Erythroblast (primary cell): ENCODE measurements around the gene HOXB4.

Experiments
- DNase-seq, 2 experiments: peaks; one replicate each; lab custom pipeline; 2025; lab: John Stamatoyannopoulos, UW
- GATA1 ChIP-seq: IDR thresholded peaks from 2 replicates; pipeline ENCODE4 v1.6.1; 2011; ENCODE audit warnings: low read depth, mild to moderate bottlenecking, control low read depth, low read length, moderate library complexity
- POLR2A ChIP-seq: IDR thresholded peaks from 2 replicates; pipeline ENCODE4 v1.6.1; 2011; ENCODE audit warnings: mild to moderate bottlenecking, low read length

HOXB4 gene

GRCh38 chr17:48563385-48563838, 14.7 kb downstream of the HOXB4 start:
- TF ChIP-seq GATA1: no peak
- no peak for TF ChIP-seq POLR2A
- DNase-seq: no peak

GRCh38 chr17:48562934-48563333, 15.2 kb downstream of the HOXB4 start:
- TF ChIP-seq POLR2A: no peak
- TF ChIP-seq GATA1: no peak
- no peak for DNase-seq

- DNase-seq: peak in 1 of 2 experiments; percentile 10
- no peak for TF ChIP-seq GATA1
- no peak for TF ChIP-seq POLR2A
Observed at GRCh38 chr17:48561884-48562810, 16.0 kb downstream of the HOXB4 start.

GRCh38 chr17:48559840-48560817, 18.0 kb downstream of the HOXB4 start:
- no peak for DNase-seq
- TF ChIP-seq GATA1: no peak
- no peak for TF ChIP-seq POLR2A

GRCh38 chr17:48559122-48559839, 18.9 kb downstream of the HOXB4 start:
- DNase-seq: no peak
- no peak for TF ChIP-seq GATA1

GRCh38 chr17:48558831-48559121, 19.4 kb downstream of the HOXB4 start:
- no peak for DNase-seq

GRCh38 chr17:48558057-48558830, 19.9 kb downstream of the HOXB4 start:
- DNase-seq: no peak
- TF ChIP-seq POLR2A: no peak
- TF ChIP-seq GATA1: no peak

More at GRCh38 chr17:48558831-48559121, 19.4 kb downstream of the HOXB4 start:
- TF ChIP-seq POLR2A (no peak), GATA1 (no peak)

GRCh38 chr17:48556576-48557401, 21.4 kb downstream of the HOXB4 start:
- TF ChIP-seq POLR2A (no peak), GATA1 (no peak)
- no peak for DNase-seq

GRCh38 chr17:48556229-48556575, 21.9 kb downstream of the HOXB4 start:
- TF ChIP-seq GATA1 (no peak), POLR2A (no peak)

GRCh38 chr17:48555258-48556228, 22.6 kb downstream of the HOXB4 start:
- no peak for TF ChIP-seq GATA1
- no peak for TF ChIP-seq POLR2A
- DNase-seq: peak; percentile 16 to 19

More at GRCh38 chr17:48556229-48556575, 21.9 kb downstream of the HOXB4 start:
- no peak for DNase-seq
